GM21423 (cell line): ENCODE results near the gene UBA3.

Source experiments
- ATAC-seq: cut with Tn5 transposase; IDR thresholded peaks from one replicate; pipeline ENCODE4 v1.9.1; 2021; ENCODE audit warnings: mild to moderate bottlenecking, moderate library complexity; ENCODE audit not compliant: unreplicated experiment

Gene UBA3

DNA sequence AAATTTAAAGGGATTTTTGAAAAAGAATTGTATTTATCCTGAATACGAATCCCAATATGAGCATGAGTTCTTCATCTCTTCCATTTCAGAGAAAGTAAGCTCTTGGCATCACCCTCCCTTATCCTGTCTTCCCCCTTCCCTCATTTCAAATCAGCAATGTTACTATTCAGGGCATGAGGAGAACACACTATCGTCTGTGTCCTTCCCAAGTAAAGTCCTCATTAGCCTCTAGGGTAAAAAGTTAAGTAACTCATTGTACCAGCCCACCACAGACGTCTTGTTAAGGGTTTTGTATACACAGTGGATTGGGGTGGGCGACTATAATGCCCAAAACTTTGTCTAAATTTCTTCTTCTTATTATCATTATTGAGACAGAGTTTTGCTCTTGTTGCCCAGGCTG lies 19.4 kb upstream of the UBA3 start:
- no peak for ATAC-seq

- no peak for ATAC-seq
Measured at GRCh38 chr3:69097407-69098086, 17.4 kb upstream of the UBA3 start.

GRCh38 chr3:69096299-69096698 lies 16.1 kb upstream of the UBA3 start:
- ATAC-seq: no peak

DNA sequence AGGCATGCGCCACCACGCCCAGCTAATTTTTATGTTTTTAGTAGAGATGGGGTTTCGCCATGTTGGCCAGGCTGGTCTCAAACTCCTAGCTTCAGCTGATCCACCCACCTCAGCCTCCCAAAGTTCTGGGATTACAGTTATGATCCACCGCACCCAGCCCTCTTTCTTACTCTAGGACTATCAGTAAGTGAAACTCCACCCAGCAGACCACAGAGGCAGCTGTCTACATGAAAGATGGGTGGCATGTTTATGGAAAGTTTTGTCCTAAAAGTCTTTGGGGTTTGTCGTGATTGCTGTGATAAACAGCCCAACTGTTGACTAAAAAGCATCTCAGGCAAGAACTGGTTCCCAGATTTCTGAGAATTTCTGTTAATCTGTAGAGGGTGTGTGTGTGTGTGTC lies 15.5 kb upstream of the UBA3 start:
- no peak for ATAC-seq

GRCh38 chr3:69094467-69095205 lies 14.5 kb upstream of the UBA3 start:
- no peak for ATAC-seq

- ATAC-seq: peak; percentile 70
Measured at GRCh38 chr3:69092030-69092516, 11.9 kb upstream of the UBA3 start.

DNA sequence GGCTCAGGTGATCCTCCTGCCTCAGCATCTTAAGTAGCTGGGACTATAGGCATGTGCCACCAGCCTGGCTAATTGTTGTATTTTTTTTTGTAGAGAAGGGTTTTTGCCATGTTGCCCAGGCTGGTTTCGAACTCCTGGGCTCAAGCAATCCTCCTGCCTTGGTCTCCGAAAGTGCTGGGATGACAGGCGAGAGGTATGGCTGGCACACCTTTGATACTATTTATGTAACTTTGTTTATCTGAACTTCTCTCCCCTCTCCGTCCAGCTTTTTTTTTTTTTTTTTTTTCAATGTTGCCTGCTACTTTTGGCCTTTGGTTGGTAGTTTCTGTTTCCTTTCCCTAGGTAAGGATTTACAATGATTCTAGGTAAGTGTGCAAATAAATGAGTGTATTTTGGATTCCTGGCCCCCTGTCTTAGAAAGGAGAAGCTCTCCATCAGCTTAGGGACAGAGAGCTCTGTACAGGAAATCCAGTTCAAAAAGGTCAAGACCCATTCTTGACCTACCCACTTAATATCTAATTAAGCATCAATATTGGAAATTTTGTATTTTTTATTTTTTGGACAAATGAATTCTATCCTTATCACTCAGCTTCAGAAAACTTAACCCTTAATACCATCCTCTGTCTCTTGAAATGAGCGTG lies 11.3 kb upstream of the UBA3 start:
- ATAC-seq: no peak

- no peak for ATAC-seq
Measured at GRCh38 chr3:69090021-69090420, 9.9 kb upstream of the UBA3 start.

DNA sequence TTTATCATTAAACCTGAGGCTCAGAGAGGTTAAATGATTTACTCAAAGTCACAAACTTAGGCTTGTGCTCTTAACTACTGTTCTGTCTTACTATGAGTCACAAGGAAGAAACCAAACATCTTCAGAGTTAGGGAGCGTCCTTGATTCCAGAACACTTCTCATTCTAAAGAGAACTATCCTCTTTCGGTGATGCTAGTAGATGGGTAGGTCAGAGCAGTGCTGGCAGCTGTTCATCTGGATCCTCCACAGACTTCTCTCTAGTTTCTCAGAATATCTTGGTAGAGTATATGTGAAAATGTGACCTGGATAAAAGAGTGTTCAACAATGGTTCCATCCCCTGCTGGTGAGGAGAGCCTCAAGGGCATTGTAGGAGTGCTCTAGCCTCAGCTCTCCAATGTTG lies 7.9 kb upstream of the UBA3 start:
- peak; percentile 18 for ATAC-seq

GRCh38 chr3:69087030-69087791 lies 7.0 kb upstream of the UBA3 start:
- no peak for ATAC-seq

- ATAC-seq: no peak
Measured at GRCh38 chr3:69085833-69086722, 5.9 kb upstream of the UBA3 start.

GRCh38 chr3:69085168-69085832 lies 5.1 kb upstream of the UBA3 start:
- no peak for ATAC-seq

DNA sequence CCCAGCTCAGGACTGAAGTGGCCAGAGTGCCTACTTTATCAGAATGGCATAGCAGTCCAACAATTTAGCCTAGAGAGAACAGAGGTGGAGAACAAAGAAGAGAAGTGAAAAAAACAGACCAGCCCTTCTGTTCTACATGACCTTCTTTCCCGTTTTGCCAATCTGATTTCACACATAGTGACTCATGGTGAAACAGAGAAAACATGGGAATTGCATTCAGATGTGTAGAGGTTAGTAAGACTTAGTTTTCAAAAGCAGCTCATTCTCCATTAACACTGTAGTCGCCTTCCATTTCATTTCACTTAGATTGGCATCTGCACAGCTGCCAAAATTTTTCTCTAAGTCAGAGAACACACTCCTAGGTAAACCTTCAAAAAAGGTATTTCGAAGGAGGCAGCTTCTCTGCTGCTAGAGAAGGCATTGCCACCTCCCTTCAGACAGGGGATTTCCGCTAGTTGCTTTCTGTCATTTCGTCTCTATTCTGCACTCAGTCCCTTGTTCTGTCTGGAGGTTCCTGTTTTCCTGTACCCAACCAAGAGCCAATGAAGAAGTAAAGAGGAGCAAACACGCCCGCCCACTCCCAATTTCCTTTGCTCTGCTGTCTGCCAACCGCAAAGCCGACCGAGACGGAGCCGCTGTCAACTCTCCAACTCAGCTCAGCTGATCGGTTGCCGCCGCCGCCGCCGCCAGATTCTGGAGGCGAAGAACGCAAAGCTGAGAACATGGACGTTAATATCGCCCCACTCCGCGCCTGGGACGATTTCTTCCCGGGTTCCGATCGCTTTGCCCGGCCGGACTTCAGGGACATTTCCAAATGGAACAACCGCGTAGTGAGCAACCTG lies 4.4 kb upstream of the UBA3 start, which contains the start of gene ARL6IP5:
TSS of gene ARL6IP5 (plus strand) at position 612 of the 842 bp plus-strand sequence. CDS start at position 723, 111 bp downstream.
- peak; percentile 45 for ATAC-seq

GRCh38 chr3:69082805-69083204 lies 2.6 kb upstream of the UBA3 start:
- ATAC-seq: peak; percentile 54

DNA sequence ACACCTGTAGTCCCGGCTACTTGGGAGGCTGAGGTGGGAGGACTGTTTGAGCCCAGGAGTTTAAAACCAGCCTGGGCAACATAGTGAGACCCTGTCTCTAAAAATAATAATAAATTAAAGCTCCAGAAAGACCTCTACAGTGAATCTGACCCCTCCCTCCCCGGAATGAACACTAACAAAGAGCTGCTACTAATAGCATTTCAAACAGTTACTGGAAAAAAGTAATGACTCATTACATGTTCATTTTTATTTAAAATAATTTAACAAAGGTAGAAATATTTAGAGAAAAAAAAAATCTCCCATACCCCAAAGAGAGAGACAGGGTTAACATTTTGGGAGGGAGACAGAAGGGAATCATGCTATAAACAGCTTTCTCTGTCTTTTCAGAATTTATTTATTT lies 2.2 kb upstream of the UBA3 start:
- no peak for ATAC-seq

- no peak for ATAC-seq
Measured at GRCh38 chr3:69081583-69082262, 1.6 kb upstream of the UBA3 start.

DNA sequence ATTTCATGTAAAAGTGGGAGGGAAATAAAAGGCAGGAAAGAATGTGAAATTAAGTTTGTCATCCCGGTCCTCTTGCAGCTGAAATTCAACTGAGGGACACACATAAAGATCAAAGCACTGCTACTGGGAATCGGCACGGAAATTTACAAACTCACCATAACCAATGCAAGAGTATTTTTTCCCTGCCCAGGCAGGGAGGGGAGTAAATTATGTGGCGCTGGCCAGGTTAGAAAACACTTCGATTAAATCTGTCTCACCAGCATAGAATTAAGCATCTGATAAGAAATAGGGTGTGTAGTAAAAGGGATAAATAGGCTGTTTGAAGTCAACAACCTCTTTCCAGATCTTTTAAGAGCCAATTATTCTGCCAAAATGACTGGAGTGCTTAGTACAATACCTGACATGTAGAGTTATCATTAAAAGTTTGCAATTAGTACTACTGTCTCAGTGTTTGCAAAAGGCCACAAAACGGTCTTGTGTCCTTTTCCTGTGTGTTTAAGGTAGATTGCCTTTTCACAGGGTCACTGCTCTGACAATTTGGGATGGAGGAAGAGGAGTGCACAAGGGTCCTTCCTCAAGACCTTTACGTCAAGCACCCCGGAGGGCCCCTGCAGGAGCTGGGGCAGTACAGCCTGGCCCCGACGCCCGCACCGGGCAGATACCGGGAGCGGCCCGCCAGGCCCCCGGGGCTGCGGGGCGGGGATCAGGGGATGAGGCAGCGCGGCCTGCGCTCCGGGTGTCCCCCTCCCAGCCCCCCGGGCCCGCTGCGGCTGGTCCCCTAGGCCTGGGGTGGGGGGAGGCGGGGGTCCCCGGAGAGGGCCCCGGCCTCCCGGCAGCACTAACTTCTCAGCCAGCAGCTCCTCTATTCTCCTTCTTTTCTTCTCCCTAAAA lies 651 bp downstream of the UBA3 start:
- ATAC-seq: peak; percentile 9
